H1 (cell line): ENCODE measurements around the gene LGI4. TPM values are rescaled to one million over a fixed set of nuclear protein-coding genes. Genes with fewer than 3 reads are reported as not detected.

ENCODE experiments used
- GTF2F1 ChIP-seq: IDR thresholded peaks from 2 replicates; pipeline ENCODE4 v1.6.1; 2012; ENCODE audit warnings: low read depth, low read length, improper control_type of control experiment, borderline replicate concordance
- polyA plus RNA-seq, 7 experiments: library from polyadenylated mRNA; depleted of rRNA in 3 of 7; stranded (reverse) in 5 of 7; unstranded in 2 of 7; fragments of >200 nt in 5 of 7; fragments of 200-250 nt in 2 of 7; gene quantifications; 1 replicate in 5 of 7; 2 replicates in 1 of 7; 4 replicates in 1 of 7; pipeline versions ENCODE4 v1.2.1 to v1.2.3, GENCODE V29; 2011 to 2013; ENCODE audit warnings: missing spikeins in 2 of 7, mixed read lengths in 2 of 7
- total RNA-seq: library from RNA; stranded (reverse); fragmentation: NEBNext Ultra II Directional; extraction: Animal tissue kit (Norgen Biotek cat#: 25700); gene quantifications from 2 replicates; pipeline ENCODE4 v1.2.1, GENCODE V29; 2021

Gene LGI4
- total and polyA plus RNA-seq, 2 of the 8 experiments (the other 6 are each of a cell fraction or from before 2014, with no cell fraction given): 2.0 to 8.2 TPM

DNA sequence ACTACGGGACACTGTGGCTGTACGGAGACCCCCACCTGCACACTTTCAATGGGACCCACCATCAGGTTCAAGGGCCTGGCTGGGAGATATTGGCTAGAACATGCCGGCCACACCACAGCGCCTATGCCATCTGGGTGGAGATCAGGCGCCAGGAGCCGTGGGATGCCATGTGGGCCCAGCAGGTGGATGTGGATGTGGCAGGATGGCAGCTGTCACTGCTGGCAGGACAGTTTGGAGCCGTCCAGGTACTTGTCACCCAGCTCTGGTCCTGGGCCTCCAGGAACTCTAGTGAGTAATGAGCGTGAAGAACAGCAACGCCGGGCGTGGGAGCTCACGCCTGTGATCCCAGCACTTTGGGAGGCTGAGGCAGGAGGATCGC is 35.0 kb downstream of the LGI4 start (continued):
- no peak for TF ChIP-seq GTF2F1
